CMK (cell line): ENCODE results near the gene ADAM22.
"Not testable (repeated sequence)": the region's sequence is repeated elsewhere in the genome, so short reads cannot be mapped to it uniquely, and the experiment has no call there.

ENCODE experiments used
- DNase-seq: peaks from one replicate; pipeline ENCODE4 v3.0.0-alpha.2; 2010; ENCODE audit warnings: low read depth

ADAM22 gene

GRCh38 chr7:88109612-88110011, 175.6 kb downstream of the ADAM22 start:
- no peak for DNase-seq

- DNase-seq, result no peak
These were observed 177.2 kb downstream of the ADAM22 start for GRCh38 chr7:88111140-88111743.

GRCh38 chr7:88111954-88112471, 178.0 kb downstream of the ADAM22 start:
- no peak for DNase-seq

- no peak for DNase-seq
These were observed 181.3 kb downstream of the ADAM22 start for GRCh38 chr7:88115258-88115796.

GRCh38 chr7:88115816-88116215, 181.8 kb downstream of the ADAM22 start:
- no peak for DNase-seq

GRCh38 chr7:88116235-88116795, 182.3 kb downstream of the ADAM22 start:
- no peak for DNase-seq

- no peak for DNase-seq
These were observed 183.3 kb downstream of the ADAM22 start for GRCh38 chr7:88117325-88117724.

GRCh38 chr7:88121335-88121734, 187.3 kb downstream of the ADAM22 start:
- no peak for DNase-seq

- DNase-seq, result no peak
These were observed 193.7 kb downstream of the ADAM22 start for GRCh38 chr7:88127637-88128290.

GRCh38 chr7:88132725-88133124, 198.7 kb downstream of the ADAM22 start:
- no peak for DNase-seq

- no peak for DNase-seq
These were observed 206.9 kb downstream of the ADAM22 start for GRCh38 chr7:88140947-88141346.

- DNase-seq, result no peak
These were observed 207.4 kb downstream of the ADAM22 start for GRCh38 chr7:88141479-88141878.

GRCh38 chr7:88141953-88142352, 207.9 kb downstream of the ADAM22 start:
- DNase-seq, result no peak

- no peak for DNase-seq
These were observed 212.6 kb downstream of the ADAM22 start for GRCh38 chr7:88146616-88147015.

- DNase-seq, result no peak
These were observed 213.3 kb downstream of the ADAM22 start for GRCh38 chr7:88147341-88147740.

- no peak for DNase-seq
These were observed 213.9 kb downstream of the ADAM22 start for GRCh38 chr7:88147949-88148348.

- DNase-seq, result no peak
These were observed 216.0 kb downstream of the ADAM22 start for GRCh38 chr7:88150033-88150432.

- DNase-seq, result no peak
These were observed 217.2 kb downstream of the ADAM22 start for GRCh38 chr7:88151119-88151790.

- DNase-seq, result no peak
These were observed 219.3 kb downstream of the ADAM22 start for GRCh38 chr7:88153378-88153777.

GRCh38 chr7:88155756-88156155, 221.7 kb downstream of the ADAM22 start:
- no peak for DNase-seq

- no peak for DNase-seq
These were observed 222.3 kb downstream of the ADAM22 start for GRCh38 chr7:88156356-88156755.

GRCh38 chr7:88159741-88160140, 225.7 kb downstream of the ADAM22 start:
- not testable (repeated sequence) for DNase-seq

GRCh38 chr7:88165697-88166096, 231.6 kb downstream of the ADAM22 start:
- no peak for DNase-seq
